ENCODE data around the gene ATP8A2. TPM values are rescaled to one million over a fixed set of nuclear protein-coding genes. Genes with fewer than 3 reads are reported as not detected.

ATP8A2 gene
- total and polyA plus RNA-seq, 9 of the 15 experiments (the other 6 are each of a cell fraction or from before 2014, with no cell fraction given): under 0.01 to 0.33 (median 0.06) TPM; not detected in 4

DNA sequence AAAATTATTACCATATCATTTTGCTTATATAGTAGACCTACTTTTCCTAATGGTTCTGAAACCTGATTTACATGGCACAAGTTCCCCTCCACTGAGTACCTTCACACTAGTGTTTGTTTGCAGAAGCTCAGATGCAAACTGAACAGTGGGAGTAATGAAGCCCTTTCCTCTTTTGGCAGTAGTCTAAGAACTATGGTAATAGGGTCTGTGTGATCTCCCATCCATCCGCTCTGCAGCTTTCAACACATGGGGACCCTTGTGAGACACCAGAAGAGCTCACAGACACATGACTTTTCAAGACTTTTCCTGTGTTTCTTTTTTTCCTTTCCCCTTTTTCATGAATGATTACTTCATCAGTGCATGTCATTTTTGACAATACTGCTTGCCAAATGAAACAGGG is 336.0 kb downstream of the ATP8A2 start:
- POLR2A ChIA-PET: no interaction called here
- H3K79me2 ChIP-seq (ENCODE audit: control insufficient read depth, insufficient read depth, low read length): no peaks in the 10 kb centered on the region
- no peak overlapping the region for H3K27ac ChIP-seq (ENCODE audit: extremely low read depth, low read depth, low read length)
- BruUV-seq (replicated peaks): no TSS peak
- FAIRE-seq (no peak), DNase-seq (ENCODE audit: extremely low read depth in 1 of 4, low spot score in 3 of 4) (no peak), ATAC-seq (no peak)
- no peak overlapping the region for H2AFZ ChIP-seq (ENCODE audit: low read depth, low read length)
- no peaks in the 10 kb centered on the region for H3K9me3 ChIP-seq (replicated peaks; ENCODE audit: control insufficient read depth, insufficient read depth, low read depth, low read length)
- in situ Hi-C loops (cut with MboI) (no loop called here), intact Hi-C loops (cut with micrococcal nuclease) (no loop called here)
- H3K9ac ChIP-seq (ENCODE audit: insufficient read depth in 1 of 2, low read depth in 2 of 2, low read length in 2 of 2): no peak overlapping the region
- H3K36me3 ChIP-seq (ENCODE audit: control insufficient read depth, insufficient read depth, low read length): no peaks in the 10 kb centered on the region
- H3K27me3 ChIP-seq (ENCODE audit: control insufficient read depth in 2 of 2, insufficient read depth in 2 of 2, low read length in 2 of 2): no peaks in the 10 kb centered on the region; a peak in 1 of 5 replicates
- H3K4me3 ChIP-seq: no peak overlapping the region
- no peaks in the 10 kb centered on the region for H3K4me1 ChIP-seq (replicated peaks in 1 of 2; ENCODE audit: control insufficient read depth in 2 of 2, insufficient read depth in 2 of 2, low read length in 2 of 2)
- 0% methylated on average over 1 of the region's 1 CpG for WGBS (ENCODE audit: insufficient coverage, low coverage, missing lambda C conversion rate)
- no peaks in the 10 kb centered on the region for H3K9me1 ChIP-seq (ENCODE audit: control insufficient read depth, insufficient read depth, low read length)
- TF ChIP-seq TGIF2 (CRISPR knock-in tag; IDR thresholded peaks at IDR 0.05) (no peak), ESRRB (CRISPR knock-in tag; IDR thresholded peaks at IDR 0.05; ENCODE audit: borderline replicate concordance) (no peak), POLR2A (conservative IDR thresholded peaks at IDR 0.05) (no peak), MECOM (CRISPR knock-in tag; IDR thresholded peaks at IDR 0.05) (no peak), GATAD2A (IDR thresholded peaks at IDR 0.05) (no peak), PHTF2 (CRISPR knock-in tag; IDR thresholded peaks at IDR 0.05) (no peak)
- TF ChIP-seq, protein P1, sequence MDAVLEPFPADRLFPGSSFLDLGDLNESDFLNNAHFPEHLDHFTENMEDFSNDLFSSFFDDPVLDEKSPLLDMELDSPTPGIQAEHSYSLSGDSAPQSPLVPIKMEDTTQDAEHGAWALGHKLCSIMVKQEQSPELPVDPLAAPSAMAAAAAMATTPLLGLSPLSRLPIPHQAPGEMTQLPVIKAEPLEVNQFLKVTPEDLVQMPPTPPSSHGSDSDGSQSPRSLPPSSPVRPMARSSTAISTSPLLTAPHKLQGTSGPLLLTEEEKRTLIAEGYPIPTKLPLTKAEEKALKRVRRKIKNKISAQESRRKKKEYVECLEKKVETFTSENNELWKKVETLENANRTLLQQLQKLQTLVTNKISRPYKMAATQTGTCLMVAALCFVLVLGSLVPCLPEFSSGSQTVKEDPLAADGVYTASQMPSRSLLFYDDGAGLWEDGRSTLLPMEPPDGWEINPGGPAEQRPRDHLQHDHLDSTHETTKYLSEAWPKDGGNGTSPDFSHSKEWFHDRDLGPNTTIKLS (IDR thresholded peaks at IDR 0.05; ENCODE audit: borderline replicate concordance, low read depth): no peak
- TF ChIP-seq, protein P2, sequence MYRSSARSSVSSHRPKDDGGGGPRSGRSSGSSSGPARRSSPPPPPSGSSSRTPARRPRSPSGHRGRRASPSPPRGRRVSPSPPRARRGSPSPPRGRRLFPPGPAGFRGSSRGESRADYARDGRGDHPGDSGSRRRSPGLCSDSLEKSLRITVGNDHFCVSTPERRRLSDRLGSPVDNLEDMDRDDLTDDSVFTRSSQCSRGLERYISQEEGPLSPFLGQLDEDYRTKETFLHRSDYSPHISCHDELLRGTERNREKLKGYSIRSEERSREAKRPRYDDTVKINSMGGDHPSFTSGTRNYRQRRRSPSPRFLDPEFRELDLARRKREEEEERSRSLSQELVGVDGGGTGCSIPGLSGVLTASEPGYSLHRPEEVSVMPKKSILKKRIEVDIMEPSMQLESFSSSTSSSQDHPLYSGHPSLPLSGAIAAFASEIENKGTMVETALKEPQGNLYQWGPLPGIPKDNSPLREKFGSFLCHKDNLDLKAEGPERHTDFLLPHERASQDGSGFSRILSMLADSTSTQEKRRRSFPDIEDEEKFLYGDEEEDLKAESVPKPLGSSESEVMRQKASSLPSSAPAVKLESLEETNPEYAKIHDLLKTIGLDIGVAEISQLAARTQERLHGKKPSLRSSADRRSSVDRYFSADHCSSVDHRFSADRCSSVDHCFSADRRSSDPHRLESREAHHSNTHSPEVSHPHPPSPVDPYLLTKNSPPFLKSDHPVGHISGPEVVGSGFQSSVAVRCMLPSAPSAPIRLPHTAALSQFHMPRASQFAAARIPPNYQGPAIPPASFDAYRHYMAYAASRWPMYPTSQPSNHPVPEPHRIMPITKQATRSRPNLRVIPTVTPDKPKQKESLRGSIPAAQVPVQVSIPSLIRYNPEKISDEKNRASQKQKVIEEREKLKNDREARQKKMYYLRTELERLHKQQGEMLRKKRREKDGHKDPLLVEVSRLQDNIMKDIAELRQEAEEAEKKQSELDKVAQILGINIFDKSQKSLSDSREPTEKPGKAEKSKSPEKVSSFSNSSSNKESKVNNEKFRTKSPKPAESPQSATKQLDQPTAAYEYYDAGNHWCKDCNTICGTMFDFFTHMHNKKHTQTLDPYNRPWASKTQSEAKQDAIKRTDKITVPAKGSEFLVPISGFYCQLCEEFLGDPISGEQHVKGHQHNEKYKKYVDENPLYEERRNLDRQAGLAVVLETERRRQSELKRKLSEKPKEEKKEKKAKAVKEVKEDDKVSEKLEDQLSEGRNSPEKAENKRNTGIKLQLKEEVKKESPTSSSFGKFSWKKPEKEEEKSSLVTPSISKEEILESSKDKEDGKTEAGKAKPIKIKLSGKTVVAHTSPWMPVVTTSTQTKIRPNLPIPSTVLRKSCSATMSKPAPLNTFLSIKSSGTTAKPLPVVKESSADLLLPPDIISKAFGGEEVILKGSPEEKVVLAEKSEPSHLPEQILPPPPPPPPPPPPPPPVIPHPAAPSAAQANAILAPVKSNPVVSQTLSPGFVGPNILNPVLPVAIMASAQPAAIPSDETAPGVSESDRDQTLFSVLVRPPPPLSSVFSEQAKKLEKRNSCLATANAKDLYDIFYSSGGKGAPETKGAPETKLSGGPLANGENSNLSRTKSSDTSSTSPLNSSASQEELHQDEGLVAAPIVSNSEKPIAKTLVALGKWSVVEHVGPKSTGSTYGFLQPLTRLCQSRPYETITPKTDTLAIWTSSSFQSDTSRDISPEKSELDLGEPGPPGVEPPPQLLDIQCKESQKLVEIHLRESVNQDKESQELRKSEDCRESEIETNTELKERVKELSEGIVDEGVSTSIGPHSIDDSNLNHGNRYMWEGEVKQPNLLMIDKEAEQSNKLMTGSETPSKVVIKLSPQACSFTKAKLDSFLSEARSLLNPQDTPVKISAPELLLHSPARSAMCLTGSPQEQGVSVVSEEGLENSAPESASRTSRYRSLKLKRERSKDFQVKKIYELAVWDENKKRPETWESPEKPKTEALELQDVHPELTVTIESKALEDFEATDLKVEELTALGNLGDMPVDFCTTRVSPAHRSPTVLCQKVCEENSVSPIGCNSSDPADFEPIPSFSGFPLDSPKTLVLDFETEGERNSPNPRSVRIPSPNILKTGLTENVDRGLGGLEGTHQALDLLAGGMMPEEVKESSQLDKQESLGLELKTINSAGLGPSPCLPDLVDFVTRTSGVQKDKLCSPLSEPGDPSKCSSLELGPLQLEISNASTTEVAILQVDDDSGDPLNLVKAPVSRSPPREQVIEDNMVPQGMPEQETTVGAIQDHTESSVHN (IDR thresholded peaks at IDR 0.05; ENCODE audit: borderline replicate concordance in 1 of 2, low read depth in 1 of 2): no peak
- TF ChIP-seq, protein P3, sequence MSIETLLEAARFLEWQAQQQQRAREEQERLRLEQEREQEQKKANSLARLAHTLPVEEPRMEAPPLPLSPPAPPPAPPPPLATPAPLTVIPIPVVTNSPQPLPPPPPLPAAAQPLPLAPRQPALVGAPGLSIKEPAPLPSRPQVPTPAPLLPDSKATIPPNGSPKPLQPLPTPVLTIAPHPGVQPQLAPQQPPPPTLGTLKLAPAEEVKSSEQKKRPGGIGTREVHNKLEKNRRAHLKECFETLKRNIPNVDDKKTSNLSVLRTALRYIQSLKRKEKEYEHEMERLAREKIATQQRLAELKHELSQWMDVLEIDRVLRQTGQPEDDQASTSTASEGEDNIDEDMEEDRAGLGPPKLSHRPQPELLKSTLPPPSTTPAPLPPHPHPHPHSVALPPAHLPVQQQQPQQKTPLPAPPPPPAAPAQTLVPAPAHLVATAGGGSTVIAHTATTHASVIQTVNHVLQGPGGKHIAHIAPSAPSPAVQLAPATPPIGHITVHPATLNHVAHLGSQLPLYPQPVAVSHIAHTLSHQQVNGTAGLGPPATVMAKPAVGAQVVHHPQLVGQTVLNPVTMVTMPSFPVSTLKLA (conservative IDR thresholded peaks at IDR 0.05): no peak
- no peaks in the 10 kb centered on the region for H4K20me1 ChIP-seq (replicated peaks; ENCODE audit: control insufficient read depth, insufficient read depth, low read length)
- H3K4me2 ChIP-seq (ENCODE audit: insufficient read depth, low read length): no peak overlapping the region
- CTCF ChIA-PET (ENCODE audit: low intra/inter-chr PET ratio): no interaction called here

Measured in K562 (cell line).